Erythroblast (primary cell): ENCODE data around the gene RIPOR2.
A peak's percentile ranks its signal among the peaks of the same experiment; 100 is the strongest.

Experiments
- DNase-seq, 2 experiments: peaks; one replicate each; lab custom pipeline; 2025; lab: John Stamatoyannopoulos, UW
- GATA1 ChIP-seq: IDR thresholded peaks from 2 replicates; pipeline ENCODE4 v1.6.1; 2011; ENCODE audit warnings: low read depth, mild to moderate bottlenecking, control low read depth, low read length, moderate library complexity
- POLR2A ChIP-seq: IDR thresholded peaks from 2 replicates; pipeline ENCODE4 v1.6.1; 2011; ENCODE audit warnings: mild to moderate bottlenecking, low read length

RIPOR2 gene

DNA sequence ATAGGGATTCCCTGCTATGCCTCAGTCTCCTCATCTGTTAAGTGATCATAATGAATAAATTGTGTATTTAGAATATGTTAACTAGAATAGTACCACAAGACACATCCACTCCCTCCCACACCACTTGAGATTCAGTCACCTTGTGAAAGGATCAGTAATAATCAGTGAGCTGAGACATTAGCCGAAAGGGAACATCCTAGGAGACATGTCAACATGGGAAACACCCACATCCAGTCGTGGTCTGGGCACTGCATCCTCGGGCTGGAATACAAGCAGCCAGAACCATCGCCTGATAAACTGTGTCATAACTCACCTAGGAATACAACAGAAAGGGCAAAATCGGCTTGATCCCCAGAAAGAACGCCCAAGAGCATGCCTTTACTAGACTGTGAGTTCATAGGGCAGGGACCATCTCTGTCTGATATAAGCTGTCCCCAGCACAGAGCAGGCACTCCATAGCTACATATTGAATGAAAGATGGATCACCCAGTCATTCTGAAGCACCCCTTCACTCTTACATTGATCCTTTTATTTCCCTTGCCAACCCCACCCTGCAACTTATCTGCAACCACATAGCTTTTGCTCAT, 23.9 kb downstream of the RIPOR2 start:
- DNase-seq, result no peak
- TF ChIP-seq POLR2A, result no peak
- no peak for TF ChIP-seq GATA1

DNA sequence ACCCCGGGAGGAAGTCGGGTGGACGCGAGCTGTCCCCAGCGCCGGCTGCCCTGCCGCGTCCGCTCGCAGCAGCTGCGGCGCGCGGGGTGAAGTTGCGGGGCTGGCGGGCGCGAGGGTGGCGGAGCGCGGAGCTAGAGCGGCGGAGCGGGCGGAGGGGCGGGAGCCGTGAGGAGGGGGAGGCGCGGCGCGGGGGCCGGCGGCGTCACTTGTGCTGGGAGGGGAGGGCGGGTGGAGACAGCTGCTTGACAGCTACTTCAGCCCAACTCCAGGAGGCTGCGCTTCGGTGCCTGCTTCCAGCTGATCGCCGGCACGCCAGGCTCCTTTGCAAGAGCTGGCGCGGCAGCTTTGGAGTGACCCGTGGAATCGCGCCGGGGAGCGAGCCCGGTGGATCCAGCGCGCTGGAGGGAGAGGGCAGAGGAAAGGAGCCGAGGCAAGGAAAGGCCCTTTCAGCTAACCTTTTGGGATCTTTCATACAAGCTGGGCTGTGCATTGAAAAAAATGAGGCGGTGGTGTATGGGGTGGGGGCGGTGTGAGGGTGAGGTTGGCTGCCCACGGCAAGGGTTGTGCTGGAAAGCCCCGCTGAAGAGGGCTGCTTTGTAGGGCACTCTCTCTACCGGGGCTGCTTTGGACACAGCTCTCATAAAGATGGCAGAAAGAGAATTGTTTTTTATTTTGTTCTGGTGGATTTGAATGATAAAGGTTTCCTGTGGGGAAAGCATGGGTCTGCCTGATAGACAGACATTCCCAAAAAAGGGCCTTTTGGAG, 24.6 kb downstream of the RIPOR2 start:
- peak; percentile 25 to 38 for DNase-seq
- TF ChIP-seq POLR2A (no peak), GATA1 (no peak)

DNA sequence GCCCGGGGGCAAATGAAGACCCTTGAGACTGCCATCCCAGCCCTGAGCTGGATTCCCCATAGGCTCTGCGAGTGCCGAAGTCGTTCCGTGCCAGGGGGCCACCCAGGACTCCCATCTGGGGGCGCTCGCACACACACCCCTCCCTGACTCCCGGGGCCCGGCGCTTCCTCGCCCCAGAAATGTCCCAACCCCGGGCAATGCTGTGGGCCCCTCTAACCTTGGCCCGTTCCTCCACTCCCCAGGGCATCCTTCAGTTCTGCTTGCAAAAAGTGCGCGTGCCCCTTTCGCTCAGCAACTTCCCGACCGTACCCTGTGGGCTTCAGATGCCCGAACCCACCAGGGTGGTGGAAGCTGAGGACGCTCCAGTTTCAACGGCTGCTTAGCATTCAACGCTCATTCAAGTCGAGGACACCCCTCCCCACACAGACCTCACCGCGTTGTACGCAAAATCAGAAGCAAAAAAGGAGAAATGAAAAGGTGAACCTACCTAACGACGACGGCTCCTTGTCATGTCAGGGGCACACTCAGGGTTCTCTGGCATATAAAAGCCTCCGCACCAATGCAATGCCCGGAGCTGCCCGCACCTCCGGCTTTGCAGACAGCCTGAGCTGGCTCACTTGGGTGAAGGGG, 25.3 kb downstream of the RIPOR2 start:
- TF ChIP-seq POLR2A (no peak), GATA1 (no peak)
- DNase-seq, result no peak

DNA sequence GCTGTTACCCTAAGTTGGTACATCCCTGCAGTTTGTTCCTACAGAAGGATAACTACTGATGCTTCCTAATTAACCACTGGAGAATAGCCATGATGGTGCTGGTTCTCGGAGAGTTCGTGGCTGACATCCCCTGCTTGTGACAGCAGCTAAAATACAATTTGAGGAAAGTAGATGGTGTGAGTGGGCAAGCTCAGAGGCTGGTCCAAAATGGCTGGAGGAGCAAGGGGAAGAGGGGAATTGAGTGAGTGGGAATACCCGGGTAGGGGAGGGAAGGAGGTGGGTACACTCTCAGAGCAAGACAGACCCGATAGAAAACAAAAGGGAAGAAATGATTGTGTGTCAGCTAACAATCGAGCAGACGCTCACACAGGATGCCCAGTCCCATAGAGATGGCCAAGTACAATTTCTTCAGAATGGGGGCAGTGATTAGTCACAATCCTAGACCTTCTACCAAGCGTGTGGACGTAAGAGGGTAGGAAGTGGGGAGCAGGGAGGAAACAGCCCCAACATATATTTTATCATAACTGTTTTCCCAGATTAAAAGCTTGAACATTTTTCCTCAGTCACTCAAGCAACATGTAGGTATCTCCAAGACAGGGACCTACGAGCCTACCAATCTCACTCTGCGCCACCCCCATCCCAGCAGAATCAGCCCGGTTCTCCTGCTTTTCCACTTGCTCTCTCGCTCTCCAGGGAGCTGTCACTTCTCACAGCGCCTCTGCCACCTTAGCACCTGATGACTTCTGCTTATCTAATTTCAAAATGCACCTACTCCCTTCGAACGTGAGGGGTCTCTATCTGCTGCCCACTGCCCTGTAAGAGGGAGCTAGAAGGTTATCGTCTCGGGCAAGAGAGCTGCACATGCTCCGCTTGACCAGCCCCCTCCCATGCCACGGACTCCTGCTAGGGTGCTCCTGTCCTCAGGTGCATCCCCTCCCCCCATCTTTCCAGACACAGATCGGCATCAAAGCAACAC, 26.2 kb downstream of the RIPOR2 start:
- no peak for DNase-seq
- TF ChIP-seq GATA1, result no peak

DNA sequence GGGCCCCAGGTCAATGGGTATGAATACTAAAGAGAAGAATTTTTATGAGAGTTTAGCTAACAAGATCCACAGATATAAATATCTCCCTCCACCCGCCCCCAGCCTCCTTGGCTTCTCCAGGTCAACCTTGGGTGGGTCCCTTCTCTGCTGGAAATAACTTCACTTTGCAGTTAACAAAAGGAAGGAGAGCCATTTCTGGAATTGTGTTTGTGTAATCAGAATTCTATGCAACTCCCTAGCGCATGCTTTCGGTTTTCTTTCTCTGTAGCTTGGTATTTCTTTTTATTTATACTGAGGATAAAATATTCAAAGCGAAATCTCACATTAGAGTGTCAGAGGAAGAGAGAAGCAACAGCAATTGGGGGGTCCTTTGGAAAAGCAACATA, 27.1 kb downstream of the RIPOR2 start:
- no peak for DNase-seq
- TF ChIP-seq POLR2A, result no peak
- no peak for TF ChIP-seq GATA1

DNA sequence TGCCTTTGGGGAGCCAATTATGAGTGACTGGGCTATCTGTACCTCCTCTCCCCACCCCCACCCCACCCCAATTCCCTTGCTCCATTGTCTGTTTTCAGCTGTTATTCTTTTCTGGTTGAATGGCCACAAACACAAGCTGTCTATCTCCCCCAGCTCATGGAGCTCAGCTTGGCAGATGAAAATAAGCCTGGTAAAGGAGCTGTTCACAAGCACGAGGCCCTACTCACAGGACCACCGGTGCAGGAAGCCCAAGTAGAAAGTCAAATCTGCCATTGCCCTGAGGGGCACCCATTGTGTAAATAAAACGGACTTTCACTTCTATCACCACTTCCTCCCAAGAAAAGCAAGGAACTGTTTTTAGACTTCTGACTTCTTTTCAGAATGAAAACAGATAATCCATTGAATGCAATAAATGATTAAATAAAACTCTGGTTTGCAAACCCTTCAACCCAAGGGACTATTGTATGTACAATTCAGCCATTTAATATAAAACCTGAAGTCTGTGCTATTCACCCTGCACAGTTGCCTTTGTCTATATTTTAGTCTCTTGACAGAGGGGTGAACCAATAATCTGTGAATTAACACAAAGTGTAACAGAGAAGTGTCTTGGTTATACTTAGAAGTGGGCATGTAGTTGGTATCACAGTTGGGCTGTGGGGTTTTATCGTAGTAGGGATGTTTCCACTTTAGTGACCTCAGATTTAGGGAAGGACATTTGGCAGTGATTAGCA, 27.7 kb downstream of the RIPOR2 start:
- no peak for DNase-seq
- no peak for TF ChIP-seq GATA1
- no peak for TF ChIP-seq POLR2A

DNA sequence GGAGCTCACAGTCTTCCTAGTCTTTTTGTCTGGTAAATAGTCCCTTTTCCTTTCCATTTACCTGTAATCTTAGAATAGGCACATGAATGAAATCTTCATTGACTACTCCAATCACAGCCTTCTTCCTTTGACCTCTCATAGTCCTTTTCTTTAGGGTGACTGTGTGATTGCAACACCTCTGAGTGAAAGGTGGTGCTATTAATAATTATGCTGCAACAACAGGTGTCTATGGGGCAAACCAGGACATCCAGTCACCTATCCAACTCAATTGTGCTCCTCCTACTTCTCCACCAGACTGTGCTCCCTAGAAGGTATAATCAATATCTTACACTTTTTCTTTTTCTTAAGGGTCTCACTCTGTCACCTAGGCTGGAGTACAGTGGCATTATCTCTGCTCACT, 29.4 kb downstream of the RIPOR2 start:
- TF ChIP-seq GATA1, result no peak
- no peak for DNase-seq

DNA sequence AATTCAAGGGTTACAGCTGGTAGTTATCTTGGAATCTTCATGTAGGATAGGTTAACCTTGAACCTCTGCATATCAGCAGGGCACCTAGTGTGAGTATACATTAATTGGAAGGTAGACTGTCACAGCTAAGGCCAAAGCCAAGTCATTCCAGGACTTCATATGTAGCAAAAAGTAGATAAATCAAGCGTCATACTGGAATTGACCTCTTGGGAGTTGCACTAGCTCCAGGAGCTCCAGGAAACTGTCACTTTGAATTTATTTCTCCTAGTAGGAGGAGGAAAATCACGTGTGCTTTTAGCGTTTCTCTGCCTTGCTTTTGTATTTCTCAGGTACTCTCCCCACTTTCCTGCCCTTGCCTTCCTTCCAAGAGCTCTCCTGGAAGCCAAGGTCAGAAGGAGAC, 30.3 kb downstream of the RIPOR2 start:
- DNase-seq, result no peak
- no peak for TF ChIP-seq GATA1
- TF ChIP-seq POLR2A, result no peak

DNA sequence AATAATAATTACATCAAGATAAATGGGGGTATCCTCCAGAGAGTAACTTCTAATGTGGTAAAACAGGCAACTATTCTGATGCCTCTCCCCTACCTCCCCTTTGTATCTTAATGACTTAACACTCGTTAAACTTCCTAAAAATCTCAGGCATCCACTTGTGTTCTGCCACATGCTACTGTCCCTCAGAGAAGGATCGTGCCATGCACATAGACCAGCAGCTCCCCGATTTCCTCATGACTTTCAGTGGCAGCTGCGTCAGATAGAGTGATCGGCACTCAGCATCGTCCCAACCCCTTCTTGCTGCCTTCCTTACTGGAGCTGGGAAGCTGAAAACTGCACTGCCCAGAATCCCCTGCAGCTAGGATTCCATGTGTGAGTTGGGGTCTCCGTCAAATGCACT, 32.1 kb downstream of the RIPOR2 start:
- DNase-seq, result no peak
- TF ChIP-seq GATA1 (no peak), POLR2A (no peak)

DNA sequence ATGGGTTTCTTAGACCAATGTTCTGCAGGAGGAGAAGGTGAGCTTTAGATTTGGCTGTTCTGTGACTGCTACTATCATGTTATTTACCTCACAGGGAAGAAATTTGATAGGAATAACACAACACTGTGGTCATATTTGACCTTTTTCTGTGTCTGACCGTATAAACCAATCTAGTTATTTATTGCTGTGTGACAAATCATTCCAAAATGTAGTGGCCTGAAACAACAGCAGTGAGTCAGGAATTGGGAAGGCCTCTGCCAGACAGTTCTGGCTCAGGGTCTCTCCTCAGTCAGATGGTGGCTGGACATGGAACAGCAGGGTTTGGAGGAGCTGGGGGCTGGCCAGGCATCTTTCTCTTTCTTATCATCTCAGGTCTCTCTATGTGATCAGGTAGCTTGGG, 33.0 kb downstream of the RIPOR2 start:
- TF ChIP-seq GATA1 (no peak), POLR2A (no peak)
- DNase-seq, result no peak

DNA sequence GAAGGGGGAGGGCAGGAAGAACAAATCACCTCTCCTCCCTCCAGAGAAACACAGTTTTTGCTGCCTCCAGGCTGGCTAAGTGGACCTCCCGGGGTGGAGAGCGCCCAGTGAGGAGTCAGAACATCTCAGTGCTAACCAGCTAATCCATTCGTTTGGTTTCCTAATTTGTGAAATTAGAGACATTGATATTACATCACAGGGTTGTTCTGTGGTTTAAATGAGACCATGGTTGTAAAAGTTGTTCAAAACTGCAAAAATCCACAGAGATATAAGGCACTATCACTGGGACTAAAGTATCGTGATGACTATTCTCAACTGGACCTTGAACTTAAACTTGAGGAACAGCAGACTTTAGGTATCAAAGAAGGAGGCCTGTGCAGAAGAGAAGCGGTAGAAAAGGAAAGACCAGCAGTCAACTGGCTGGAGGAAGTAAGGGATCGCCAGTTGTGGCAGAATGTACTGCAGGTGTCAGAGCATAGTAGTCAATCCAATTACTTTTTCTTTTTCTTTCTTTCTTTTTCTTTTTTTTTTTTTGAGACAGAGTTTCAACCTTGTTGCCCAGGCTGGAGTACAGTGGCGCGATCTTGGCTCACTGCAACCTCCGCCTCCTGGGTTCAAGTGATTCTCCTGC, 33.9 kb downstream of the RIPOR2 start:
- no peak for DNase-seq

DNA sequence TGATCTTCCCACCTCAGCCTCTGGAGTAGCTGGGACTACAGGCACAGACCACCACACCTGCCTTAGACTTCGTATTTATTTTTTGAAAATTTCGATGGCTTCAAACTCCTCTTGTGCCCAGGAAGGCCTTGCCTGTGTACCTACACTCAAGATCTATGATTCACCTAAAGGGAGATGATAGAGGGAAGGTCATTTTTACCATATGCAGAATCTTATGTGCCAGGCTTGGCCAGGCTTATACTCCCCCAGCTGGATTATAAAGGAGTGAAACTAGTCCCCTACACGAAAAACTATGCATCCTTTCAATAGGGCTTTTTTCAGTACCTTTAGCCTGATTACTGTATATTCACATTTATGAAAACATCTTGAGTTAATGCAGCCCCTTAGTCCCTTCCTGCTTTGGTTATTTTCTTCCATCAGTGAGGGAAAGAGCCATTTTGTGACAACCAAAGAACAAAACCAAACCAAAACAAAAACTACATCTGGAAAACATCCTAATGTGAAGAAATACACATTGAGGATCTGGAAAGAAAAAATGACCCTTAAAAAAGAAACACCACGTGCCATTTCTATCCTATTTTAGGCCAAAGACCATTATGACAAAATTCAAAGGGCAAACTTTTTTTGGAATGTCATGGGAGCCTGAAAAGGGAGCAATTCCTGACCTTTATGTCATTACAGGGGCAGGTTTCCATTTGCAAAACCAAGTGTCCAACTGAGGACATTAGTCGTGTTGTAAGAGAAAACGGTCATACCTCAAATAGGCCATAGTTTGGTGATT, 34.7 kb downstream of the RIPOR2 start:
- DNase-seq, result no peak
- TF ChIP-seq GATA1 (no peak), POLR2A (no peak)

More for the DNA sequence above, 33.9 kb downstream of the RIPOR2 start:
- TF ChIP-seq POLR2A (no peak), GATA1 (no peak)
